Type B pancreatic cell (in vitro differentiated cells): ENCODE results near the gene GMPS. TPM values are rescaled to one million over a fixed set of nuclear protein-coding genes. Genes with fewer than 3 reads are reported as not detected.

Experiments
- DNase-seq: peaks from one replicate; pipeline ENCODE4 v3.0.0; 2021; ENCODE audit warnings: mixed read lengths; ENCODE audit not compliant: unreplicated experiment; ENCODE audit errors: extremely low spot score
- H3K27ac Mint-ChIP-seq: 2 replicates; pipeline ENCODE4 v1.8.0; 2021; ENCODE audit warnings: mild to moderate bottlenecking, mixed read lengths
- H3K27me3 Mint-ChIP-seq: 2 replicates; pipeline ENCODE4 v1.8.0; 2021; ENCODE audit warnings: mixed read lengths
- H3K36me3 Mint-ChIP-seq: 2 replicates; pipeline ENCODE4 v1.8.0; 2021; ENCODE audit warnings: mixed read lengths
- H3K4me1 Mint-ChIP-seq: one replicate; pipeline ENCODE4 v1.8.0; 2021; ENCODE audit warnings: mixed read lengths; ENCODE audit not compliant: unreplicated experiment
- H3K4me3 Mint-ChIP-seq: 2 replicates; pipeline ENCODE4 v1.8.0; 2021; ENCODE audit warnings: mild to moderate bottlenecking, mixed read lengths
- H3K9me3 Mint-ChIP-seq: 2 replicates; pipeline ENCODE4 v1.8.0; 2021; ENCODE audit warnings: mixed read lengths
- CTCF ChIP-seq: fragments of 200-600 bp; sonication (generic); conservative IDR thresholded peaks from 2 replicates; pipeline ENCODE4 v1.5.0; 2021; ENCODE audit warnings: antibody characterized with exemption, mild to moderate bottlenecking
- total RNA-seq: library from RNA; stranded (reverse); gene quantifications from 2 replicates; pipeline ENCODE4 v1.2.1, GENCODE V29; 2021; ENCODE audit warnings: low replicate concordance

GMPS gene
- total RNA-seq, 1 donor from 2014 or later = 90.4 TPM

GRCh38 chr3:155991212-155991611 lies 120.8 kb downstream of the GMPS start:
- no peaks in the 10 kb centered on the region for H3K36me3 Mint-ChIP-seq
- DNase-seq = no peak
- no peak overlapping the region for H3K4me3 Mint-ChIP-seq
- H3K27ac Mint-ChIP-seq = no peak overlapping the region
- peaks cover 5% of the 10 kb centered on the region for H3K4me1 Mint-ChIP-seq
- H3K27me3 Mint-ChIP-seq = peaks cover 3% of the 10 kb centered on the region
- TF ChIP-seq CTCF = no peak
- H3K9me3 Mint-ChIP-seq = no peaks in the 10 kb centered on the region

GRCh38 chr3:155991847-155992246 lies 121.4 kb downstream of the GMPS start:
- Mint-ChIP-seq H3K9me3 (no peaks in the 10 kb centered on the region), H3K27ac (no peak overlapping the region), H3K4me1 (peaks cover 5% of the 10 kb centered on the region), H3K4me3 (no peak overlapping the region), H3K27me3 (peaks cover 3% of the 10 kb centered on the region), H3K36me3 (no peaks in the 10 kb centered on the region)
- DNase-seq = no peak
- no peak for TF ChIP-seq CTCF

Other genes with a start within 250 kb of the GMPS start
- 2.0 and 7.6 TPM in 2 replicates for gene PLCH1, start 125.6 kb upstream of the GMPS start, total RNA-seq
- 2.3 and 2.8 TPM in 2 replicates for gene C3orf33, start 64.4 kb upstream of the GMPS start, total RNA-seq
- gene SLC33A1, start 16.2 kb upstream of the GMPS start, total RNA-seq = 24.4 and 26.0 TPM in 2 replicates
- 4.0 and 6.1 TPM in 2 replicates for gene KCNAB1, start 249.9 kb downstream of the GMPS start, total RNA-seq